ENCODE data around the gene CLNK. TPM values are rescaled to one million over a fixed set of nuclear protein-coding genes. Genes with fewer than 3 reads are reported as not detected.
A peak's percentile ranks its signal among the peaks of the same experiment; 100 is the strongest.

The CLNK gene
- total RNA-seq, 1 experiment from 2014 or later, result not detected

GRCh38 chr4:10461091-10461849, 223.3 kb downstream of the CLNK start:
- Histone ChIP-seq H4K20me1 (ENCODE audit: insufficient read depth) (no peaks in the 10 kb centered on the region), H3K9ac (ENCODE audit: low read length) (no peak overlapping the region), H3K27me3 (ENCODE audit: insufficient read depth, low read length) (no peaks in the 10 kb centered on the region), H3K4me3 (replicated peaks in 1 of 2; ENCODE audit: low read depth in 1 of 2, low read length in 2 of 2) (no peak overlapping the region), H3K9me2 (ENCODE audit: insufficient read depth) (no peaks in the 10 kb centered on the region), H2AFZ (ENCODE audit: low read depth, low read length, poor library complexity, severe bottlenecking) (no peak overlapping the region), H3K36me3 (ENCODE audit: control insufficient read depth in 1 of 2, insufficient read depth in 2 of 2, low read length in 2 of 2) (no peaks in the 10 kb centered on the region), H3K79me2 (ENCODE audit: insufficient read depth, low read length) (peaks cover 4% of the 10 kb centered on the region), H3K4me2 (ENCODE audit: low read length) (no peak overlapping the region), H3K27ac (ENCODE audit: low read depth, low read length) (no peak overlapping the region), H3K4me1 (ENCODE audit: control insufficient read depth in 1 of 2, insufficient read depth in 2 of 2, low read length in 2 of 2) (peaks cover 3 to 13% of the 10 kb centered on the region in 2 experiments; a peak in 3 of 4 replicates), H3K9me3 (ENCODE audit: control insufficient read depth in 1 of 2, insufficient read depth in 1 of 2, low read depth in 1 of 2, low read length in 2 of 2) (no peaks in the 10 kb centered on the region)
- RAD21 ChIA-PET (ENCODE audit: low non-redundant PET in 1 of 2, low total read pairs in 2 of 2, uncharacterized antibody in 2 of 2, unreplicated experiment in 2 of 2), result no interaction called here
- POLR2A ChIA-PET, result no interaction called here
- ATAC-seq (no peak), DNase-seq (ENCODE audit: low read depth, low spot score) (no peak)
- BruUV-seq (replicated peaks), result no TSS peak
- CTCF ChIA-PET, result no interaction called here
- intact Hi-C loops (cut with micrococcal nuclease), result no loop called here
- TF ChIP-seq SP1 (IDR thresholded peaks at IDR 0.05; ENCODE audit: low read depth) (no peak), CTCF (IDR thresholded peaks at IDR 0.05 in 2 of 3, conservative IDR thresholded peaks at IDR 0.05 in 1 of 3; ENCODE audit: borderline replicate concordance in 1 of 3, insufficient read depth in 1 of 3, low read depth in 2 of 3, low read length in 2 of 3) (peak in 2 of 3 experiments; percentile 7 to 25; a peak in 2 of 6 replicates)

- Histone ChIP-seq H3K4me3 (replicated peaks in 1 of 2; ENCODE audit: low read depth in 1 of 2, low read length in 2 of 2) (no peak overlapping the region), H3K9ac (ENCODE audit: low read length) (no peak overlapping the region), H3K9me2 (ENCODE audit: insufficient read depth) (no peaks in the 10 kb centered on the region), H3K9me3 (ENCODE audit: control insufficient read depth in 1 of 2, insufficient read depth in 1 of 2, low read depth in 1 of 2, low read length in 2 of 2) (no peaks in the 10 kb centered on the region), H4K20me1 (ENCODE audit: insufficient read depth) (no peaks in the 10 kb centered on the region), H2AFZ (ENCODE audit: low read depth, low read length, poor library complexity, severe bottlenecking) (no peak overlapping the region), H3K27ac (ENCODE audit: low read depth, low read length) (no peak overlapping the region), H3K4me2 (ENCODE audit: low read length) (no peak overlapping the region), H3K4me1 (ENCODE audit: control insufficient read depth in 1 of 2, insufficient read depth in 2 of 2, low read length in 2 of 2) (peaks cover 5 to 20% of the 10 kb centered on the region in 2 experiments; a peak in 3 of 4 replicates), H3K36me3 (ENCODE audit: control insufficient read depth in 1 of 2, insufficient read depth in 2 of 2, low read length in 2 of 2) (no peaks in the 10 kb centered on the region), H3K27me3 (ENCODE audit: insufficient read depth, low read length) (no peaks in the 10 kb centered on the region), H3K79me2 (ENCODE audit: insufficient read depth, low read length) (peaks cover 12% of the 10 kb centered on the region)
- CTCF ChIA-PET, result no interaction called here
- DNase-seq (ENCODE audit: low read depth, low spot score), result no peak
- intact Hi-C loops (cut with micrococcal nuclease), result no loop called here
- ATAC-seq, result no peak
- RAD21 ChIA-PET (ENCODE audit: low non-redundant PET in 1 of 2, low total read pairs in 2 of 2, uncharacterized antibody in 2 of 2, unreplicated experiment in 2 of 2), result interaction anchor here in 1 of 2 experiments (0.6 kb wide), 1 partner anchor 72 kb away, joined by 4 read pairs; no protein-coding TSS in a partner anchor
- POLR2A ChIA-PET, result no interaction called here
- no peak for TF ChIP-seq EGR1 (IDR thresholded peaks at IDR 0.05; ENCODE audit: low read depth)
- BruUV-seq (replicated peaks), result no TSS peak
Observed at GRCh38 chr4:10460313-10461047, 224.1 kb downstream of the CLNK start.

Measured in HCT116 (cell line).